Measurements from ENCODE around the gene WDR45B.
A peak's percentile ranks its signal among the peaks of the same experiment; 100 is the strongest.
"Not testable (repeated sequence)": the region's sequence is repeated elsewhere in the genome, so short reads cannot be mapped to it uniquely, and the experiment has no call there.

WDR45B gene

GRCh38 chr17:82582709-82583108 lies 65.5 kb downstream of the WDR45B start:
- Histone ChIP-seq H3K36me3 (replicated peaks) (peaks cover 38% of the 10 kb centered on the region), H3K4me3 (ENCODE audit: low read depth, low read length) (no peak overlapping the region), H3K27ac (no peak overlapping the region), H3K27me3 (replicated peaks) (no peaks in the 10 kb centered on the region)
- in situ Hi-C loops (cut with HindIII; ENCODE audit: low pct_ligation_motif_present, low sequenced_read_pairs): no loop called here
- TF ChIP-seq, protein P1, sequence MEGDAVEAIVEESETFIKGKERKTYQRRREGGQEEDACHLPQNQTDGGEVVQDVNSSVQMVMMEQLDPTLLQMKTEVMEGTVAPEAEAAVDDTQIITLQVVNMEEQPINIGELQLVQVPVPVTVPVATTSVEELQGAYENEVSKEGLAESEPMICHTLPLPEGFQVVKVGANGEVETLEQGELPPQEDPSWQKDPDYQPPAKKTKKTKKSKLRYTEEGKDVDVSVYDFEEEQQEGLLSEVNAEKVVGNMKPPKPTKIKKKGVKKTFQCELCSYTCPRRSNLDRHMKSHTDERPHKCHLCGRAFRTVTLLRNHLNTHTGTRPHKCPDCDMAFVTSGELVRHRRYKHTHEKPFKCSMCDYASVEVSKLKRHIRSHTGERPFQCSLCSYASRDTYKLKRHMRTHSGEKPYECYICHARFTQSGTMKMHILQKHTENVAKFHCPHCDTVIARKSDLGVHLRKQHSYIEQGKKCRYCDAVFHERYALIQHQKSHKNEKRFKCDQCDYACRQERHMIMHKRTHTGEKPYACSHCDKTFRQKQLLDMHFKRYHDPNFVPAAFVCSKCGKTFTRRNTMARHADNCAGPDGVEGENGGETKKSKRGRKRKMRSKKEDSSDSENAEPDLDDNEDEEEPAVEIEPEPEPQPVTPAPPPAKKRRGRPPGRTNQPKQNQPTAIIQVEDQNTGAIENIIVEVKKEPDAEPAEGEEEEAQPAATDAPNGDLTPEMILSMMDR (IDR thresholded peaks at IDR 0.05; ENCODE audit: low read depth, low read length, missing control alignments): no peak
- DNase-seq: no peak

GRCh38 chr17:82582213-82582612 lies 66.0 kb downstream of the WDR45B start:
- no peak for DNase-seq
- peaks cover 33% of the 10 kb centered on the region for H3K36me3 ChIP-seq (replicated peaks)

DNA sequence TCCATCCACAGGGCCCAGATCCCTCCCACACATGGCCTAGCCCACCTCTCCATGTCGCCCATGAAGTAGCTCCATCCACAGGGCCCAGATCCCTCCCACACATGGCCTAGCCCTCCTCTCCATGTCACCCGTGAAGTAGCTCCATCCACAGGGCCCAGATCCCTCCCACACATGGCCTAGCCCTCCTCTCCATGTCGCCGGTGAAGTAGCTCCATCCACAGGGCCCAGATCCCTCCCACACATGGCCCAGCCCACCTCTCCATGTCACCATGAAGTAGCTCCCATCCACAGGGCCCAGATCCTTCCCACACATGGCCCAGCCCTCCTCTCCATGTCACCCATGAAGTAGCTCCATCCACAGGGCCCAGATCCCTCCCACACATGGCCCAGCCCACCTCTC lies 68.3 kb downstream of the WDR45B start:
- H3K4me3 ChIP-seq (ENCODE audit: low read depth, low read length); in situ Hi-C loops (cut with HindIII; ENCODE audit: low pct_ligation_motif_present, low sequenced_read_pairs); H3K27me3 ChIP-seq (replicated peaks); H3K27ac ChIP-seq; DNase-seq: not testable (repeated sequence)
- H3K36me3 ChIP-seq (replicated peaks): peaks cover 32% of the 10 kb centered on the region

More at GRCh38 chr17:82582213-82582612, 66.0 kb downstream of the WDR45B start:
- in situ Hi-C loops (cut with HindIII; ENCODE audit: low pct_ligation_motif_present, low sequenced_read_pairs): no loop called here
- Histone ChIP-seq H3K27me3 (replicated peaks) (no peaks in the 10 kb centered on the region), H3K4me3 (ENCODE audit: low read depth, low read length) (no peak overlapping the region), H3K27ac (peak overlapping the region; percentile 11)
- TF ChIP-seq, protein P1 (IDR thresholded peaks at IDR 0.05; ENCODE audit: low read depth, low read length, missing control alignments): no peak

DNA sequence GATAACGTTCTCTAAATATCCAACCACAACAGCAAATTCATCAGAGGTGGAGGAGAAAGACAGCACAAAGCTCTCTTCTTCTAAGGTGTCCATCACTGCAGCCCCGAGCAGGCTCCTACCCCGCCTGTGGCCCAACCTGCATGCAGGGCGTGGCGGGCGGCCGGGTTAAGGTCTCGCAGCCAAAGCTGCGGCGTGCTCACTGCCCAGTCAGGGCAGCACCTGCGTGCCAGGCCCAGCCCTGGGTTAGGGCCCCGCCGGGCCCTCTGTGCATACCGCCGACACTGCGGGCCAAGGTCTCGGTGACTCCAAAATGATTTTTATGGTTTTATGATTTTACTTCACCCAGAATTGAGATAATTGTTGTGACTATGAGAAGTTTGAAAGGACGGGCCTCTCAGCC lies 70.9 kb downstream of the WDR45B start:
- no peaks in the 10 kb centered on the region for H3K27me3 ChIP-seq (replicated peaks)
- H3K27ac ChIP-seq: no peak overlapping the region
- TF ChIP-seq, protein P1 (IDR thresholded peaks at IDR 0.05; ENCODE audit: low read depth, low read length, missing control alignments): no peak
- H3K4me3 ChIP-seq (ENCODE audit: low read depth, low read length): no peak overlapping the region
- H3K36me3 ChIP-seq (replicated peaks): peaks cover 26% of the 10 kb centered on the region
- in situ Hi-C loops (cut with HindIII; ENCODE audit: low pct_ligation_motif_present, low sequenced_read_pairs): no loop called here
- no peak for DNase-seq

DNA sequence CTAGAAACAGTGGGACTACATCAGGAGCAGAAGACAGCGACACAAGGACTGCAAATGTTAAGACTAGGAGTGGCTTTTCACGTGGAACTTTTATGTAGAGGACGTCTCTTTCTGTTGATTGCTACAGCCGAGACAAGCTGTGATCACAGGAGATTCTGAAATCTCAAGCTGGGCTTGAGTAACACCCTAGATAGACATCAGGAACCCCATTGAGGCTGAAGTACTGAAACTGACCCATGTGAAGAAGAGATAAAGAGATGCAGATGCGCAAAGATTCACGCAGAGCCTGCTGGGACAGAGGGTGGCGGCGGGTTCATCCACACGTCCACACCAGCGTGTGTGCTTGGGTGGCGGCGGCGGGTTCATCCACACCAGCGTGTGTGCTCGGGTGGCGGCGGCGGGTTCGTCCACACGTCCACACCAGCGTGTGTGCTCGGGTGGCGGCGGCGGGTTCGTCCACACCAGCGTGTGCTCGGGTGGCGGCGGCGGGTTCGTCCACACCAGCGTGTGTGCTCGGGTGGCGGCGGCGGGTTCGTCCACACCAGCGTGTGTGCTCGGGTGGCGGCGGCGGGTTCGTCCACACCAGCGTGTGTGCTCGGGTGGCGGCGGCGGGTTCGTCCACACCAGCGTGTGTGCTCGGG lies 72.5 kb downstream of the WDR45B start:
- H3K27me3 ChIP-seq (replicated peaks); H3K27ac ChIP-seq; H3K4me3 ChIP-seq (ENCODE audit: low read depth, low read length); DNase-seq; in situ Hi-C loops (cut with HindIII; ENCODE audit: low pct_ligation_motif_present, low sequenced_read_pairs): not testable (repeated sequence)
- peaks cover 35% of the 10 kb centered on the region for H3K36me3 ChIP-seq (replicated peaks)

- DNase-seq: no peak
- Histone ChIP-seq H3K4me3 (ENCODE audit: low read depth, low read length) (no peak overlapping the region), H3K27me3 (replicated peaks) (no peaks in the 10 kb centered on the region), H3K36me3 (replicated peaks) (peaks cover 39% of the 10 kb centered on the region), H3K27ac (no peak overlapping the region)
- TF ChIP-seq, protein P1 (IDR thresholded peaks at IDR 0.05; ENCODE audit: low read depth, low read length, missing control alignments): no peak
- in situ Hi-C loops (cut with HindIII; ENCODE audit: low pct_ligation_motif_present, low sequenced_read_pairs): no loop called here
Measured at GRCh38 chr17:82574041-82574440, 74.2 kb downstream of the WDR45B start.

DNA sequence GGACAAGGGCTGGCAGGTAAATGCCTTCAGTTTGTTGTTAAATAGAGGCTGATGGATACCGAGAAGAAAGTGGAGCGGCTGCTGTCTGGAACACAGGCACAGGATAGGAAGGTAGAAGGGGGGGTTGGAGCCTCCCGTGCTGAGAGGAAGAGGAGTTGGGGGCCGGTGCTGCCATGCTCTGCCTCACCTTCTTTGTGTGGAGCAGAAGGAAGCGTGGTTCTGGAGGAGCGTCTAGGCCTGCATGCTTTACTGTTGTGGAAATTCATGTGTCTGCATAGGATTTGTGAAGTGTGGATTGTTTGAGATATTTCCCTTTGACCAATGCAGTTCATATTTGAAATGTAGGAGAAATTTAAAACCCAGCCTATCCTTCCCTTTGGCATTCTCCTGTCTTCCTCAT lies 76.4 kb downstream of the WDR45B start:
- Histone ChIP-seq H3K36me3 (replicated peaks) (peaks cover 38% of the 10 kb centered on the region), H3K27ac (no peak overlapping the region), H3K4me3 (ENCODE audit: low read depth, low read length) (no peak overlapping the region), H3K27me3 (replicated peaks) (no peaks in the 10 kb centered on the region)
- in situ Hi-C loops (cut with HindIII; ENCODE audit: low pct_ligation_motif_present, low sequenced_read_pairs): no loop called here
- TF ChIP-seq, protein P1 (IDR thresholded peaks at IDR 0.05; ENCODE audit: low read depth, low read length, missing control alignments): no peak
- DNase-seq: no peak
